GM18951 (cell line): ENCODE data around the gene SHROOM1.

Experiments used
- POLR2A ChIP-seq: IDR thresholded peaks from 4 replicates; pipeline ENCODE4 v1.6.1; 2011; ENCODE audit warnings: mild to moderate bottlenecking; ENCODE audit not compliant: insufficient read length, insufficient read depth; ENCODE audit errors: extremely low read depth
- in situ Hi-C: fragments of 300-500 bp; cut with MboI; formaldehyde crosslinking; loops from one replicate; pipeline ENCODE4 v1.12.0; 2022; ENCODE audit warnings: low sequenced_read_pairs, mixed read lengths, inconsistent platforms; ENCODE audit not compliant: unreplicated experiment

Gene SHROOM1

GRCh38 chr5:132802044-132802684, 28.3 kb downstream of the SHROOM1 start:
- TF ChIP-seq POLR2A: no peak
- in situ Hi-C loops: no loop called here

GRCh38 chr5:132800545-132800944, 29.9 kb downstream of the SHROOM1 start:
- in situ Hi-C loops: no loop called here

GRCh38 chr5:132799392-132799791, 31.1 kb downstream of the SHROOM1 start:
- TF ChIP-seq POLR2A: no peak
- in situ Hi-C loops: no loop called here

More at GRCh38 chr5:132800545-132800944, 29.9 kb downstream of the SHROOM1 start:
- no peak for TF ChIP-seq POLR2A

- TF ChIP-seq POLR2A: no peak
- in situ Hi-C loops: no loop called here
Observed at GRCh38 chr5:132797651-132798050, 32.8 kb downstream of the SHROOM1 start.

- in situ Hi-C loops: no loop called here
- TF ChIP-seq POLR2A: no peak
Observed at GRCh38 chr5:132791026-132791425, 39.4 kb downstream of the SHROOM1 start.

GRCh38 chr5:132790201-132790865, 40.1 kb downstream of the SHROOM1 start:
- TF ChIP-seq POLR2A: no peak
- in situ Hi-C loops: no loop called here

GRCh38 chr5:132788990-132789886, 41.2 kb downstream of the SHROOM1 start:
- no peak for TF ChIP-seq POLR2A
- in situ Hi-C loops: no loop called here

GRCh38 chr5:132788508-132788907, 41.9 kb downstream of the SHROOM1 start:
- in situ Hi-C loops: no loop called here
- TF ChIP-seq POLR2A: no peak

GRCh38 chr5:132787076-132787475, 43.4 kb downstream of the SHROOM1 start:
- no peak for TF ChIP-seq POLR2A
- in situ Hi-C loops: no loop called here

- in situ Hi-C loops: no loop called here
- TF ChIP-seq POLR2A: no peak
Observed at GRCh38 chr5:132785864-132786263, 44.6 kb downstream of the SHROOM1 start.

GRCh38 chr5:132785365-132785764, 45.1 kb downstream of the SHROOM1 start:
- no peak for TF ChIP-seq POLR2A
- in situ Hi-C loops: no loop called here

GRCh38 chr5:132782101-132782500, 48.3 kb downstream of the SHROOM1 start:
- no peak for TF ChIP-seq POLR2A
- in situ Hi-C loops: no loop called here

- in situ Hi-C loops: no loop called here
- TF ChIP-seq POLR2A: no peak
Observed at GRCh38 chr5:132781029-132781428, 49.4 kb downstream of the SHROOM1 start.
